HT-29 (cell line): ENCODE measurements around the gene ACSL3. TPM values are rescaled to one million over a fixed set of nuclear protein-coding genes. Genes with fewer than 3 reads are reported as not detected.
"Not testable (repeated sequence)": the region's sequence is repeated elsewhere in the genome, so short reads cannot be mapped to it uniquely, and the experiment has no call there.

Experiments used
- DNase-seq: peaks from one replicate; pipeline ENCODE4 v3.0.0-alpha.2; 2015; ENCODE audit warnings: low spot score
- total RNA-seq: library from RNA; depleted of rRNA; stranded (reverse); fragments of >200 nt; shearing (Covaris generic); gene quantifications from 2 replicates; pipeline ENCODE4 v1.2.3, GENCODE V29; 2014; rRNA removed

ACSL3 gene
- total RNA-seq, 1 experiment from 2014 or later = 163 TPM

DNA sequence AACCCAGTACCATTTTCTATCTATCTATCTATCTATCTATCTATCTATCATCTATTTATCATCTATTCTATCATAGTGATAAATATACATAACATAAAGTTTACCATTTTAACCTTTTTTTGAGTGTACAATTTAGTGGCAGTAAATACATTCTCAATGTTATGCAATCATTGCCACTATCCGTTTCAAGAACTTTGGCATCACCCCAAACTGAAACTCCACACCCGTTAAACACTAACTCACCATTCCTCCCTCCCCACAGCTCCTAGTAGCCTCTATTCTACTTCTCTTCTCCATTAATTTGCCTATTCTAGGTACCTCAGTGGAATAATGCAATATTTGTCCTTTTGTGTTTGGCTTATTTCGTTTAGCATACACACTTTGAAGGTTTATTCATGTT lies 108.7 kb downstream of the ACSL3 start:
- no peak for DNase-seq

DNA sequence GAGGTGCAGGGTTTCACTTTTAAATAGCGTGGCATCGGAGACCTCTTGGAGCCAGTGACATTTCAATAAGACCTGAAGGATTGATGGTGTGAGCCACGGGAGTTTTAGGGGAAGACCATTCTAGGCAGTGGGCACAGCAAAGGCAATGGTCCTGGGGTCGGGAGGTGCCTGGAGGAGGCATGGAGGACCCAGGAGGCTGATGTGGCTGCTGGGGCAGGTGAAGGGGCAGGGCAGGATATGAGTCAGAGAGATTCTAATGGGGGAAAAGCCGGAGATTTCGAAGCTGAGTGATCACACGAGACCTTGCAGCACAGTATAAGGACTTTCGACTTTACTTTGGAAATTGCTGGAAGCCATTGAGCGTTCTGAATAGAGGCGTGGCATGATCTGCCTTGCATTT lies 111.6 kb downstream of the ACSL3 start:
- no peak for DNase-seq

DNA sequence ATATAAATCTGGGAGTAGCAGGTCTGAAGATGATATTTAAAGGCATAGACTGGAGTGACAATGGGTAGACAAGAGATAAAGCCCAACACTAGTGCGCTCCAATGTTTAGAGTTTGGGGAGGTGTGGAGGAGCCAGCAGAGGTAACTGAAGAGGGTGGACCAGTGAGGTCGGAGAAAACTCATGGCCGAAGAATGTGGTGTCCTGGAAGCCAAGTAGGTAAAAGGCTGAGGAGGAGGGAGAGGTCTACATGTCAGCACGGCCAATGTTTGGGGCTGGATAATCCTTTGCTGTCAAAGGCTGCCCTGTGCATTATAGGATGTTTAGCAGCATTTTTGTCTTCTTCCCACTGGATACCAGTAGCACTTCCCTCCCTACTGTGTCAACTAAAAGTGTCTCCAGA lies 112.4 kb downstream of the ACSL3 start:
- DNase-seq = no peak

DNA sequence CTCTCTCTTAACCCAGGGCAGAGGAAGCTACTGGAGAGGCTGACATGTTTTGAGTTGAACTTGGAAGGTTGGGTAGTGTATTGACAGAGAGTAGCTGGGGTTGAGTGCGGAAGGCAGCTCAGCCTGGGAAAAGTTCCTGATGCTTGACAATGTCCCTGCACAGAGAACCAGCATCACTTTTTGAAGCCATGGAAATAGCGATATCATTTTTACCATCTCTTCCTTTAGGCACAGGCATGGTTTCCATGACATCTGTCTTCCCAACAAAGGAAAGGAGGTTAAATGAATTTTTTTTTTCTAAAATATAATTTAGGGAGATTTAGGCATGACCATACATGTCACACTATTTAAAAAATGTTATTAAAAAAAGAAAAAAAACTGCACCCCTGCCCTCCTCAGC lies 112.9 kb downstream of the ACSL3 start:
- DNase-seq = no peak

DNA sequence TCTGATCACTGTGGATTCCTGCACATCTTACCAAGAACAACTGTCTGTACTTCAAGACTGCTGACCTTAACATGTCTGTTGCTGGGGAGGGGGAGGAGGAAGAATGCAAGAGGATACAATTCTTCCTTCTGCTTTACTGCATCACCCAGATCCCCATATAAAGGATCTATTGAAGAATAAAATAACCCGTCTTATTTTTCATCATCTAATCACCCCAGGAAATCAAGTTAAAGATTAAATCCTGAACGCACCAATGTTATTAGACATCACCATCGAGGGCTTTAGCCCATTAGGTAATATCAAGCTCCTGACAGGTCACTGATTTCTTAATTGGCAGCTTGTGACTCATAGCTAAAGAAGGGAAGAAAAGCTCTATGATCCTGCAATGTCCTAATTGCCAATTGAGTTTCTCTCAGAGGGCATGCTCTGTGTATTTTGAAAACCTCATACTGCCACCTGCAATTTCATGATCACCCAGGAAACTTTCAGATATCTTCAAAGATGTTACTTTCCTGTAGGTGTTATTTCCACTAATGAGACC lies 115.8 kb downstream of the ACSL3 start:
- DNase-seq = no peak

DNA sequence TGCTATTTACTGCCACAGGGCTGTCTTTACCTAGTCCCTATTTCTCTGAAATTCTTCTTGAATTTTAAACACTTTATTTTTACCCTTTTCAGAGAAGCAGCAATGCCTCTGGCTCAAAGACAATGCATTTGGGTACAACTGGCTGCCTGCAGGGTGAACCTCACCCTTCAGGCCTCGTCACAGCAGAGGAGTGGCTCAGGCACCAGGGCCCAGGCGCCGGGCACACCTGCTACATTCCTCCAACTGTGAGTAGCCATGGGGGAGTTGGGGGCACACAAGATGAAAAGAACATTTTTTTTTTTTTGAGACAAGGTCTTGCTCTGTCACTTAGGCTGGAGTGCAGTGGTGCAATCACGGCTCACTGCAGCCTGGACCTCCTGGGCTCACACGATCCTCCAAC lies 116.3 kb downstream of the ACSL3 start:
- no peak for DNase-seq

DNA sequence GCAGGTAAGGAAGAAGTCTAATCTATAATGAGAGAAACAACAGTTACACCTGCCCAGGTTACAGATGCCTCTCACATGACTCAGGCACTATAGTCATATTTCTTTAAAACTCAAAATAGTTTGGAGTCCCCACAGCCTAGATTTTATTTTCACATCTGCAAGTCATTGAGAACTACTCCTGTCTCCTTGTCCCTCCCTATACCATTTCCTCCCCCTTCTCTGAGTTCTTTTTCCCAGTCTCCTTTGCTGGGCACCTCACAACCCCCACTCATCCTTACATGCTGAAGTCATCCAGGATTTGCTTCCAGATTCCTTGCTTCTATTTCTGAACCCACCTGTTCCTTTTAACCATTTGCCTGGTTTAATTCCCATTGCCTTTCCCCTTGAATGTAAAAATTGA lies 118.0 kb downstream of the ACSL3 start:
- DNase-seq = no peak

DNA sequence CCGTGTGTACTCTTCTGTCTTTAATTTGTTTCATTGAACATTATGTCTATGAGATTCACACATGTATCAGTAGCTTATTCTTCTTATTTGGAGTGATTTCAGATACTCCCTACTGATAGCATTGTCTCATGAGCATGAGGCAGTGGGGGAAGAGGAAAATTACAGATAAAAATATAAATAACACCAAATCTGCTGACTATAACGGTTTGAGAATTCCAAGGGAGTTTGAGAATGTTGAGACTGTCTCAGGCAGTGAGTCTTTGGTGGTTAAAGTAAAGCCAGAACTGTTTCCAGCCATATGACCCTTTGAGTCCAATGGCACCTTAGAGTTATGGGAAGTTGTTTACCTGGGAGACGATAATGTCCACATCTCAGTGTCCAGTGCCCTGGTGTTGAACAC lies 118.6 kb downstream of the ACSL3 start:
- DNase-seq = no peak

DNA sequence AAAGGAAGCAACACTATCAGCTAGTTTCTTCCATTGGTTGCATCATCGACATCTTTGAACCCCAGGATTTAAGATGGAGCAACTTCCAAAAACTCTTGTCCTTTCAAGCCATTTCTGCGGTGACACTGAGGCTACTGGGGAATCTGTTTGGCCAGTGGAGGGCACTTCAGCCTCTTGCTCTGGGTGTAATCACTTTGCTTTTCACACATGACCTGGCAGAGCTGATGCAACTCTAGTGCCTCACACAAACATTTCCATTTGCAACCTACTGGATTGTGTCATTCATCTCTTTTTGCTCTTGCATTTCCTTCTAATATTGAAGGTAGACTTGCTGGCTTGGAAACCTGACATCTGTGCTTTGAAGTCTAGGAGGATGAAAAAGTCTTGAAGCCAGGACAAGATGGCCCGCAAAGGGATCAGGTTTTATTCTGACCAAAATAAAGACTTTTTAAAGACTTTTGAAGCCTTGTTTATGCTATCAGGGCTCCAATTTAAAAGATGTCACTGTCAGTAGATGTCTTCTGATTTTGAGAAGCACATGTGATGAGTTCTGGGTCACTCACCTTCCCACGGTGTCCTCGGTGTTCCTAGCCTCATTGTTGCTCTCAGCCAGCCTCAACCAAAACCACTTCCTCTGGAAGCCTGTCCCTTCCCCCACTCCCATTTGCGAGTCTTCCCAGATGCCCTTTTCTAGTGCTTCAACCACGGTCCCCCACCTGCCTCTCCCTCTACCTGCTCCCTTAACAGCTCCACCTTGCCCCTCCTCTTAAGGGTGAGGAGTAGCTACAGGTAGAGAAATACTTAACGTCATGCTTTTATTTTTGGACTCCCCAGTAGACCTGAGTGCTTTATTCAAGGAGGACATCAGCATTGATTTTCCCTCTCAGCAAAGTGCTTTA lies 121.4 kb downstream of the ACSL3 start:
- DNase-seq = peak; percentile 36

DNA sequence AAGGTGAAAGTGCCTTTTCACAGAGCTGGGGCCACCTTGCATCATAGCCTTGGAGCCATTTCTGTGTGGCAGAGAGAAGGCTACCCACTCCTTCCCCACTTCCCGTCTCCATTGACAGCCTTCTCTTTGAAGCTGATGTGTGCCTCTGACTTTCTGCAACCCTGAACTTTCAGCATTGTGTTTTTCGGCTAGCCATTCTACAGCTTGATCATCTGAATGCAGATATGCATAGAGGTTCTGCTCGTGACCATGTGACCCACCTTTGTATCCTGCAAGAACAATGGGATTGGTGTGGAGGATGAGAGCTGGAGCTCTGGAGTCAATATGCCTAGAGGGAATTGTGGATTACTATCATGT lies 122.1 kb downstream of the ACSL3 start:
- no peak for DNase-seq

DNA sequence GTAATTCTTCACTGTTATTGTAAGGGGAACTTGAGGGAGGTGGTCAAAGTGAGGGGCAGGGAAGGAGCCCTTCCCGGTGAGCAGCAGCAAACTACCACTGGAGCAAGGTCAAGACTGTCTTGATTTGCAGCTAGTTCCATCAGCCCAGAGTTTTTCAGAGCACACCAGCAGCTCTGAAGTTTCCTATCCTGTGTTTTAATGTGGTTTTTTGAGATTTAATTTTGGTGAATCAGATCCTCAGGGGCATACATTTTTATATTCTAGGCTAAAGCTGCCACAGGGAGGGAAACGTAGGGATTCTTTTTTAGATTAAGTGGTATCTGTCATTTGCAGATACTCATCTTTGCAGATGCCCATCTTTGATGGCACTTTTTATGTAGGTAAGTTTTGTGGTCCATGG lies 124.1 kb downstream of the ACSL3 start:
- no peak for DNase-seq

DNA sequence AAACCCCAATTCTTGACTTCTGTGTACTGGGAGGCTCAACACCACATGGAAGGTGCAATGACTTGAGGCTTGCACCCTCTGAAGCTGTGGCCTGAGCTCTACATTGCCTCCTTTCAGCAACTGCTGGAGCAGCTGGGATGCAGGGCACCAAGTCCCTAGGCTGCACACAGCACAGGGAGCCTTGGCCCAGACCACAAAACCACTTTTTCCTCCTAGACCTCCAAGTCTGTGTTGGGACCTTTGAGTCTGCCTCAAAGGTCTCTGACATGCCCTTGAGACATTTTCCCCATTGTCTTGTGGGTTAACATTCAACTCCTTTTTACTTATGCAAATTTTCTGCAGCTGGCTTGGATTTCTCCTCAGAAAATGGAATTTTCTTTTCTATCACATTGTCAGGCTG lies 128.6 kb downstream of the ACSL3 start:
- DNase-seq = no peak

DNA sequence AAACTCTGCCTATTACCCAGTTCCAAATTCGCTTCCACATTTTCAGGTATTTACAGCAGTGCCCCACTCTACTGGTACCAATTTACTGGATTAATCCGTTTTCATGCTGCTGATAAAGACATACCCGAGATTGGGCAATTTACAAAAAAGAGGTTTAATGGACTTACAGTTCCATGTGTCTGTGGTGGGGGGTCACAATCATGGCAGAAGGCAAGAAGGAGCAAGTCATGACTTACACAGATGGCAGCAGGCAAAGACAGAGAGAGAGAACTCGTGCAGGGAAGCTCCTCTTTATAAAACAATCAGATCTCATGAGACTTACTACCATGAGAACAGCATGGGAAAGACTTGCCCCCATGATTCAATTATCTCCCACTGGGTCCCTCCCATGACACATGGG lies 129.4 kb downstream of the ACSL3 start:
- not testable (repeated sequence) for DNase-seq

DNA sequence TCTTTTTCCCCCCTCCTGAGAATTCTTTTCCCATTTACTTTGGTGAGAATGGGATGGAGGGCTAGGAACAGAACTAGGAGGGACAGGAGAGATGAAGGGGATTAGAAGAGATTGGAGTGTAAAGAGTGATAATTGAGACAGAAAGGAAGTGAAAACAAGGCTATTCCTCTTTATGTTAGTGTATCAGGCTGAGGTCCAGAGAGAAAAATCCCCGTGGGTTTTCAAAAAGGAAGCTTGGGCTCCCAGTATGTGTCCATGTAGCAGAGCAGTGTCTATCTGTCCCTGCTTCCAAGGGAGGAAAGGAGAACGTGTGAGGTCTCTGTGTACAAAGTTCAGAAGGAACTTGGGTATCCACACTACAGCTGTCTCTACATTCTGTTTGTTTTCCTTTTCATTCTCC lies 131.3 kb downstream of the ACSL3 start:
- no peak for DNase-seq

Other genes with a start within 250 kb of the ACSL3 start
- 10.0 and 11.1 TPM in 2 replicates for gene FARSB, start 204.9 kb upstream of the ACSL3 start, total RNA-seq
- not detected in 2 replicates for gene MOGAT1, start 189.4 kb upstream of the ACSL3 start, total RNA-seq
- not detected in 2 replicates for gene KCNE4, start 191.2 kb downstream of the ACSL3 start, total RNA-seq